PC-3 (cell line): ENCODE data around the gene PPCS. TPM values are rescaled to one million over a fixed set of nuclear protein-coding genes. Genes with fewer than 3 reads are reported as not detected.
"Not testable (repeated sequence)": the region's sequence is repeated elsewhere in the genome, so short reads cannot be mapped to it uniquely, and the experiment has no call there.

Experiments used
- ATAC-seq: fragments of 200-7000 bp; cut with Tn5 transposase; 2 replicates; pipeline ENCODE4 v1.9.1; 2020; ENCODE audit warnings: mild to moderate bottlenecking, moderate library complexity
- BruUV-seq: library from RNA; stranded (reverse); fragments of 400-500 nt; replicated peaks from 2 replicates; lab custom pipeline; 2021; lab: Mats Ljungman, UMichigan
- CTCF ChIA-PET: fragments of 300-600 bp; sonication (Branson Sonifier 250); formaldehyde crosslinking; loops from one replicate; lab custom pipeline; 2022; ENCODE audit warnings: antibody characterized with exemption; lab: Charles Lee
- POLR2A ChIA-PET: fragments of 300-600 bp; sonication (Branson Sonifier 250); formaldehyde crosslinking; loops from one replicate; lab custom pipeline; 2022; ENCODE audit warnings: antibody characterized with exemption; ENCODE audit not compliant: unreplicated experiment; lab: Charles Lee
- DNase-seq: peaks from one replicate; pipeline ENCODE4 v3.0.0-alpha.2; 2015
- H2AFZ ChIP-seq: fragments of 300-600 bp; sonication (generic); 2 replicates; pipeline ENCODE4 v1.6.0; 2016; ENCODE audit warnings: antibody characterized with exemption, low read length
- H3F3A ChIP-seq: fragments of 300-600 bp; sonication (generic); one replicate; pipeline ENCODE4 v1.6.0; 2017; ENCODE audit warnings: antibody characterized with exemption, low read length, control low read depth, mild to moderate bottlenecking; ENCODE audit not compliant: unreplicated experiment
- H3K27ac ChIP-seq: fragments of 300-600 bp; sonication (generic); 2 replicates; pipeline ENCODE4 v1.5.1; 2016; ENCODE audit warnings: mild to moderate bottlenecking, low read length
- H3K27me3 ChIP-seq: fragments of 300-600 bp; sonication (generic); 2 replicates; pipeline ENCODE4 v1.6.1; 2016; ENCODE audit warnings: low read length, mixed read lengths
- H3K36me3 ChIP-seq: fragments of 300-600 bp; sonication (generic); 2 replicates; pipeline ENCODE4 v1.6.1; 2016; ENCODE audit warnings: low read depth, mixed run types, low read length, mixed read lengths
- H3K4me1 ChIP-seq: fragments of 300-600 bp; sonication (generic); 2 replicates; pipeline ENCODE4 v1.5.1; 2016; ENCODE audit warnings: low read length; ENCODE audit not compliant: insufficient read depth
- H3K4me2 ChIP-seq: fragments of 300-600 bp; sonication (generic); 2 replicates; pipeline ENCODE4 v1.6.0; 2016; ENCODE audit warnings: low read length
- H3K4me3 ChIP-seq: fragments of 300-600 bp; sonication (generic); 2 replicates; pipeline ENCODE4 v1.5.1; 2016; ENCODE audit warnings: mild to moderate bottlenecking, low read length, mixed read lengths
- H3K79me2 ChIP-seq: fragments of 300-600 bp; sonication (generic); 2 replicates; pipeline ENCODE4 v1.6.1; 2017; ENCODE audit warnings: low read length, mixed read lengths
- H3K9ac ChIP-seq: fragments of 300-600 bp; sonication (generic); 2 replicates; pipeline ENCODE4 v1.6.0; 2016; ENCODE audit warnings: mild to moderate bottlenecking, low read length
- H3K9me2 ChIP-seq: fragments of 300-600 bp; sonication (generic); replicated peaks from 2 replicates; pipeline ENCODE4 v1.6.1; 2016; ENCODE audit warnings: mixed run types, low read length, mixed read lengths
- H3K9me3 ChIP-seq: fragments of 300-600 bp; sonication (generic); 2 replicates; pipeline ENCODE4 v1.6.1; 2016; ENCODE audit warnings: low read length, mixed read lengths
- H4K20me1 ChIP-seq: fragments of 300-600 bp; sonication (generic); 2 replicates; pipeline ENCODE4 v1.6.1; 2016; ENCODE audit warnings: low read length, mixed read lengths
- CTCF ChIP-seq: fragments of 300-600 bp; sonication (generic); conservative IDR thresholded peaks from 2 replicates; pipeline ENCODE4 v1.5.1; 2017; ENCODE audit warnings: antibody characterized with exemption, low read depth, mild to moderate bottlenecking, low read length
- EZH2 ChIP-seq: fragments of 300-600 bp; sonication (generic); IDR thresholded peaks from one replicate; pipeline ENCODE4 v1.6.1; 2017; ENCODE audit warnings: antibody characterized with exemption, mild to moderate bottlenecking, low read length; ENCODE audit not compliant: unreplicated experiment
- EZH2phosphoT487 ChIP-seq: fragments of 300-600 bp; sonication (generic); IDR thresholded peaks from 2 replicates; pipeline ENCODE4 v1.6.1; 2018; ENCODE audit warnings: mild to moderate bottlenecking, antibody characterized with exemption, low read length, borderline replicate concordance
- intact Hi-C: fragments of 100-400 bp; cut with micrococcal nuclease; formaldehyde crosslinking; loops from 2 replicates; pipeline ENCODE4 v1.9.0; 2023
- total RNA-seq: library from RNA; depleted of rRNA; stranded (reverse); fragments of >200 nt; gene quantifications from 2 replicates; pipeline ENCODE4 v1.2.3, GENCODE V29; 2014

Gene PPCS
- total RNA-seq, 1 experiment from 2014 or later = 56.1 TPM

GRCh38 chr1:42466030-42466429 lies 9.7 kb downstream of the PPCS start:
- POLR2A ChIA-PET = no interaction called here
- Histone ChIP-seq H3K27ac (no peak overlapping the region), H4K20me1 (no peaks in the 10 kb centered on the region), H3K4me1 (peaks cover 17% of the 10 kb centered on the region), H3K9me3 (no peaks in the 10 kb centered on the region), H3K9ac (no peak overlapping the region), H3K4me3 (no peak overlapping the region), H2AFZ (no peak overlapping the region), H3K79me2 (no peaks in the 10 kb centered on the region), H3K36me3 (no peaks in the 10 kb centered on the region), H3K9me2 (no peaks in the 10 kb centered on the region), H3K27me3 (no peaks in the 10 kb centered on the region), H3K4me2 (no peak overlapping the region), H3F3A (no peaks in the 10 kb centered on the region)
- ATAC-seq (no peak), DNase-seq (no peak)
- CTCF ChIA-PET = no interaction called here
- no TSS peak for BruUV-seq
- intact Hi-C loops = loop anchor here (10.0 kb wide), 1 partner anchor 189 kb away; the partner anchor contains the start of gene PPIH
- TF ChIP-seq EZH2 = no peak
- TF ChIP-seq CTCF = no peak
- no peak for TF ChIP-seq EZH2phosphoT487

GRCh38 chr1:42469727-42470126 lies 13.4 kb downstream of the PPCS start:
- H3K27ac ChIP-seq = no peak overlapping the region
- H3F3A ChIP-seq = no peaks in the 10 kb centered on the region
- DNase-seq = no peak
- H3K27me3 ChIP-seq = no peaks in the 10 kb centered on the region
- H3K4me2 ChIP-seq = no peak overlapping the region
- H3K9me2 ChIP-seq = no peaks in the 10 kb centered on the region
- ChIA-PET POLR2A (no interaction called here), CTCF (no interaction called here)
- no peaks in the 10 kb centered on the region for H4K20me1 ChIP-seq
- no peaks in the 10 kb centered on the region for H3K4me1 ChIP-seq
- no peak overlapping the region for H3K4me3 ChIP-seq
- ATAC-seq = no peak
- no peak overlapping the region for H2AFZ ChIP-seq
- no peaks in the 10 kb centered on the region for H3K36me3 ChIP-seq
- no peak for TF ChIP-seq EZH2phosphoT487
- no peak for TF ChIP-seq CTCF
- TF ChIP-seq EZH2 = no peak
- no peaks in the 10 kb centered on the region for H3K79me2 ChIP-seq
- H3K9ac ChIP-seq = no peak overlapping the region
- no TSS peak for BruUV-seq
- intact Hi-C loops = loop anchor here (10.0 kb wide), 1 partner anchor 185 kb away; the partner anchor contains the start of gene PPIH
- no peaks in the 10 kb centered on the region for H3K9me3 ChIP-seq

GRCh38 chr1:42476605-42477004 lies 20.3 kb downstream of the PPCS start:
- no peak overlapping the region for H3K27ac ChIP-seq
- intact Hi-C loops = no loop called here
- H3K27me3 ChIP-seq = no peaks in the 10 kb centered on the region
- H3K4me3 ChIP-seq = no peak overlapping the region
- ChIA-PET POLR2A (no interaction called here), CTCF (no interaction called here)
- H2AFZ ChIP-seq = no peak overlapping the region
- no peaks in the 10 kb centered on the region for H3K9me2 ChIP-seq
- H3K9me3 ChIP-seq = no peaks in the 10 kb centered on the region
- H3F3A ChIP-seq = no peaks in the 10 kb centered on the region
- H3K36me3 ChIP-seq = no peaks in the 10 kb centered on the region
- no peak overlapping the region for H3K4me2 ChIP-seq
- no TSS peak for BruUV-seq
- ATAC-seq (no peak), DNase-seq (no peak)
- no peaks in the 10 kb centered on the region for H3K79me2 ChIP-seq
- H3K9ac ChIP-seq = no peak overlapping the region
- no peaks in the 10 kb centered on the region for H4K20me1 ChIP-seq
- TF ChIP-seq EZH2phosphoT487 (no peak), EZH2 (no peak), CTCF (no peak)
- H3K4me1 ChIP-seq = no peaks in the 10 kb centered on the region

GRCh38 chr1:42477354-42477753 lies 21.0 kb downstream of the PPCS start:
- H3K9me2 ChIP-seq, CTCF ChIA-PET: not testable (repeated sequence)

More at GRCh38 chr1:42477354-42477753, 21.0 kb downstream of the PPCS start:
- H3K9ac ChIP-seq, ATAC-seq, H3K27ac ChIP-seq, H3K4me1 ChIP-seq, H2AFZ ChIP-seq, H3K27me3 ChIP-seq, intact Hi-C loops, H3K79me2 ChIP-seq, H3K36me3 ChIP-seq, H3K4me2 ChIP-seq, H4K20me1 ChIP-seq, POLR2A ChIA-PET, BruUV-seq, H3K4me3 ChIP-seq, DNase-seq, H3K9me3 ChIP-seq, H3F3A ChIP-seq: not testable (repeated sequence)
